K562 (cell line): Measurements from ENCODE around the gene RUVBL2. TPM values are rescaled to one million over a fixed set of nuclear protein-coding genes. Genes with fewer than 3 reads are reported as not detected.

Source experiments
- CREB1 ChIP-seq, 2 experiments: sonication (generic) in 1 of 2; formaldehyde crosslinking in 1 of 2; IDR thresholded peaks; 2 replicates each; pipeline versions ENCODE4 v1.6.1 to v1.8.0; 2012 to 2022; ENCODE audit warnings: inconsistent platforms in 1 of 2, mild to moderate bottlenecking in 1 of 2, missing genetic modification reagents in 1 of 2, moderate library complexity in 1 of 2
- DDX20 ChIP-seq: fragments of 450-650 bp; IDR thresholded peaks from 2 replicates; pipeline ENCODE4 v1.6.1; 2016; ENCODE audit warnings: missing genetic modification characterization, low read depth, mild to moderate bottlenecking, missing compliant biosample characterization, moderate library complexity
- FIP1L1 ChIP-seq: fragments of 200-400 bp; formaldehyde crosslinking; IDR thresholded peaks from 2 replicates; pipeline ENCODE4 v1.6.1; 2018; ENCODE audit warnings: mild to moderate bottlenecking, low read depth, low read length; ENCODE audit not compliant: poor library complexity, severe bottlenecking
- FOXK2 ChIP-seq, 2 experiments: fragments of 450-650 bp; IDR thresholded peaks in 1 of 2; conservative IDR thresholded peaks in 1 of 2; 2 replicates each; pipeline ENCODE4 v1.6.1; 2016; ENCODE audit warnings: low read depth in 2 of 2, mild to moderate bottlenecking in 1 of 2
- FOXM1 ChIP-seq, 2 experiments: fragments of 450-650 bp in 1 of 2; sonication (generic) in 1 of 2; formaldehyde crosslinking in 1 of 2; IDR thresholded peaks; 2 replicates each; pipeline versions ENCODE4 v1.6.1 to v1.9.0; 2017 to 2022; ENCODE audit warnings: low read depth in 2 of 2, mild to moderate bottlenecking in 2 of 2, missing genetic modification reagents in 1 of 2, moderate library complexity in 1 of 2
- HDAC2 ChIP-seq: fragments of 450-650 bp; IDR thresholded peaks from 2 replicates; pipeline ENCODE4 v1.6.1; 2016; ENCODE audit warnings: mild to moderate bottlenecking
- IRF2 ChIP-seq: sonication (generic); formaldehyde crosslinking; IDR thresholded peaks from 2 replicates; pipeline ENCODE4 v1.8.1; 2022; ENCODE audit warnings: mild to moderate bottlenecking, missing genetic modification reagents
- NR2C2 ChIP-seq, 2 experiments: fragments of 200-800 bp in 1 of 2; sonication (Bioruptor generic) in 1 of 2; sonication (generic) in 1 of 2; formaldehyde crosslinking in 1 of 2; IDR thresholded peaks; 2 replicates each; pipeline versions ENCODE4 v1.6.1 to v1.8.0; 2016 to 2022; ENCODE audit warnings: mild to moderate bottlenecking in 1 of 2, missing compliant biosample characterization in 1 of 2, missing genetic modification characterization in 1 of 2, missing genetic modification reagents in 1 of 2
- SAFB ChIP-seq: fragments of 200-400 bp; formaldehyde crosslinking; IDR thresholded peaks from 2 replicates; pipeline ENCODE4 v1.6.1; 2017; ENCODE audit warnings: low read depth, low read length, borderline replicate concordance
- SIN3B ChIP-seq: fragments of 450-650 bp; IDR thresholded peaks from 2 replicates; pipeline ENCODE4 v1.6.1; 2017; ENCODE audit warnings: low read depth, mild to moderate bottlenecking, moderate library complexity
- TBP ChIP-seq: optimal IDR thresholded peaks from 2 replicates; pipeline ENCODE3; 2011; ENCODE audit warnings: low read depth, low read length, improper control_type of control experiment
- TCFL5 ChIP-seq: fragments of 250-450 bp; sonication (Bioruptor Pico); conservative IDR thresholded peaks from 2 replicates; pipeline ENCODE4 v1.6.1; 2021; ENCODE audit warnings: mild to moderate bottlenecking, moderate library complexity, matching md5 sums
- ZNF121 ChIP-seq: sonication (generic); formaldehyde crosslinking; conservative IDR thresholded peaks from 2 replicates; pipeline ENCODE4 v1.8.0; 2022; ENCODE audit warnings: missing genetic modification reagents
- ZNF586 ChIP-seq: fragments of 450-650 bp; formaldehyde crosslinking; conservative IDR thresholded peaks from 2 replicates; pipeline ENCODE4 v1.4.0; 2020; ENCODE audit warnings: mild to moderate bottlenecking, moderate library complexity
- polyA plus RNA-seq, 8 experiments: library from polyadenylated mRNA; depleted of rRNA in 4 of 8; stranded (reverse) in 5 of 8; unstranded in 3 of 8; fragments of >200 nt; fragmentation: Nextera tagmentation in 2 of 8; fragmentation: Illumina TruSeq in 1 of 8; extraction: Ambion mirVana in 2 of 8; extraction: Trizol in 1 of 8; gene quantifications; 2 replicates each; pipeline versions ENCODE4 v1.2.1 to v1.2.3, GENCODE V29; 2011 to 2014; ENCODE audit warnings: inconsistent platforms in 1 of 8, missing spikeins in 1 of 8
- total RNA-seq, 7 experiments: library from RNA; depleted of rRNA in 6 of 7; stranded (reverse); fragments of >200 nt in 6 of 7; fragmentation: Illumina TruSeq in 2 of 7; extraction: Trizol in 2 of 7; gene quantifications; 2 replicates each; pipeline versions ENCODE4 v1.2.1 to v1.2.3, GENCODE V29; 2011 to 2021; ENCODE audit warnings: low replicate concordance in 1 of 7
- TF ChIP-seq, protein P1 (sequence below): fragments of 450-650 bp; IDR thresholded peaks from 2 replicates; pipeline ENCODE4 v1.6.1; 2014; ENCODE audit warnings: low read depth, mild to moderate bottlenecking, moderate library complexity, borderline replicate concordance
- TF ChIP-seq, protein P2 (sequence below): sonication (generic); formaldehyde crosslinking; IDR thresholded peaks from 2 replicates; pipeline ENCODE4 v1.8.0; 2022; ENCODE audit warnings: mild to moderate bottlenecking, missing genetic modification reagents
- TF ChIP-seq, protein P3 (sequence below): fragments of 200-800 bp; sonication (Bioruptor generic); IDR thresholded peaks from 2 replicates; pipeline ENCODE4 v1.6.1; 2016; ENCODE audit warnings: missing genetic modification characterization, missing compliant biosample characterization

Gene RUVBL2
- total and polyA plus RNA-seq, 9 of the 15 experiments (the other 6 are each of a cell fraction or from before 2014, with no cell fraction given), result 71.4 to 453 (median 237) TPM

DNA sequence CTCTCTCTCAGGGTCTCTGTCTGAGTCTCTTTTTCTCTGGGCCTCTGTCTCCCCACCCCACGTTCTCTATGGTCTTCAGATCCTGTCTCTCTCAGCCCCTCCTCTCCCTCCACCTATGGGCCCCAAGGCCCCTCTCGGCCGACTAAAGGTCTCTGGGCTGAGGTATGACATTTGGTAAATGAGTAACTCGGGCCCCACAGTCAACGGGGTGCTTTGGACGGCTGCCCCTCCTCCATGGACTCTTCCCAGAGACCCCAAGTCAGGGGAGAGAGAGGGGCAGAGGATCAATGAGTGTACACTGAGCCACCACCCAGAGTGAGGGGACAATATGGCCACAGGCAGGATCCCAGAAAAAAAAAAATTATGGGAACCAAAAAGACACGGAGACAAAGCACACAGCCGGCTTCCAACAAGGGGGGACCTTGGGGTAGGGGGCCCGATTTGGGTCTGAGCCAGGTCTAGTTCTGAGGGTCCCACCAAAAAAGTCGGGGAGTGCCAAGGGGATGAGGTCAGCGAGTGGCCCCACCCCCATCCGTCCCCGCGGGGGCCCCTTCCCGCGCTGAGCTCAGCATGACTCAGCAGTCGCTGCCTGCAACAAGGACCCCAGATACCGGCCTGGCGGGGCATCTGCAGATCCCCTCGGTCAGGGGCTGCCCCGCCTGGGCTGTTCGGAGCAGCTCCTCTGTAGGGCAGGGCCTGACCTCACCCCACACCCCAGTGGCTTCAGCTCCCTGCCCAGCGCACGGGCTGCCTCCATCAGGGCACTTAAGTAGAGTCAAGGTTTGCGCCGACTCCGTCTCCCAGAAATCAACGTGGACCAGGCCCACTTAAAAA is 30.1 kb upstream of the RUVBL2 start (continued):
- TF ChIP-seq, protein P1, sequence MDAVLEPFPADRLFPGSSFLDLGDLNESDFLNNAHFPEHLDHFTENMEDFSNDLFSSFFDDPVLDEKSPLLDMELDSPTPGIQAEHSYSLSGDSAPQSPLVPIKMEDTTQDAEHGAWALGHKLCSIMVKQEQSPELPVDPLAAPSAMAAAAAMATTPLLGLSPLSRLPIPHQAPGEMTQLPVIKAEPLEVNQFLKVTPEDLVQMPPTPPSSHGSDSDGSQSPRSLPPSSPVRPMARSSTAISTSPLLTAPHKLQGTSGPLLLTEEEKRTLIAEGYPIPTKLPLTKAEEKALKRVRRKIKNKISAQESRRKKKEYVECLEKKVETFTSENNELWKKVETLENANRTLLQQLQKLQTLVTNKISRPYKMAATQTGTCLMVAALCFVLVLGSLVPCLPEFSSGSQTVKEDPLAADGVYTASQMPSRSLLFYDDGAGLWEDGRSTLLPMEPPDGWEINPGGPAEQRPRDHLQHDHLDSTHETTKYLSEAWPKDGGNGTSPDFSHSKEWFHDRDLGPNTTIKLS, result no peak
- TF ChIP-seq ZNF586 (CRISPR knock-in tag), result no peak
- TF ChIP-seq IRF2 (CRISPR knock-in tag), result no peak
- no peak for TF ChIP-seq NR2C2 (CRISPR knock-in tag; IDR thresholded peaks at IDR 0.05)
- peak; percentile 63 for TF ChIP-seq NR2C2 (tag; IDR thresholded peaks at IDR 0.05)
- TF ChIP-seq, protein P2, sequence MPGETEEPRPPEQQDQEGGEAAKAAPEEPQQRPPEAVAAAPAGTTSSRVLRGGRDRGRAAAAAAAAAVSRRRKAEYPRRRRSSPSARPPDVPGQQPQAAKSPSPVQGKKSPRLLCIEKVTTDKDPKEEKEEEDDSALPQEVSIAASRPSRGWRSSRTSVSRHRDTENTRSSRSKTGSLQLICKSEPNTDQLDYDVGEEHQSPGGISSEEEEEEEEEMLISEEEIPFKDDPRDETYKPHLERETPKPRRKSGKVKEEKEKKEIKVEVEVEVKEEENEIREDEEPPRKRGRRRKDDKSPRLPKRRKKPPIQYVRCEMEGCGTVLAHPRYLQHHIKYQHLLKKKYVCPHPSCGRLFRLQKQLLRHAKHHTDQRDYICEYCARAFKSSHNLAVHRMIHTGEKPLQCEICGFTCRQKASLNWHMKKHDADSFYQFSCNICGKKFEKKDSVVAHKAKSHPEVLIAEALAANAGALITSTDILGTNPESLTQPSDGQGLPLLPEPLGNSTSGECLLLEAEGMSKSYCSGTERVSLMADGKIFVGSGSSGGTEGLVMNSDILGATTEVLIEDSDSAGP, result no peak
- no peak for TF ChIP-seq FOXM1 (IDR thresholded peaks at IDR 0.05; ENCODE audit: low read depth)
- TF ChIP-seq FOXM1 (CRISPR knock-in tag; IDR thresholded peaks at IDR 0.05; ENCODE audit: low read depth), result peak; percentile 2; the same call in 1 of the 2 replicates
- TF ChIP-seq HDAC2, result peak; percentile 76
- TF ChIP-seq, protein P3, sequence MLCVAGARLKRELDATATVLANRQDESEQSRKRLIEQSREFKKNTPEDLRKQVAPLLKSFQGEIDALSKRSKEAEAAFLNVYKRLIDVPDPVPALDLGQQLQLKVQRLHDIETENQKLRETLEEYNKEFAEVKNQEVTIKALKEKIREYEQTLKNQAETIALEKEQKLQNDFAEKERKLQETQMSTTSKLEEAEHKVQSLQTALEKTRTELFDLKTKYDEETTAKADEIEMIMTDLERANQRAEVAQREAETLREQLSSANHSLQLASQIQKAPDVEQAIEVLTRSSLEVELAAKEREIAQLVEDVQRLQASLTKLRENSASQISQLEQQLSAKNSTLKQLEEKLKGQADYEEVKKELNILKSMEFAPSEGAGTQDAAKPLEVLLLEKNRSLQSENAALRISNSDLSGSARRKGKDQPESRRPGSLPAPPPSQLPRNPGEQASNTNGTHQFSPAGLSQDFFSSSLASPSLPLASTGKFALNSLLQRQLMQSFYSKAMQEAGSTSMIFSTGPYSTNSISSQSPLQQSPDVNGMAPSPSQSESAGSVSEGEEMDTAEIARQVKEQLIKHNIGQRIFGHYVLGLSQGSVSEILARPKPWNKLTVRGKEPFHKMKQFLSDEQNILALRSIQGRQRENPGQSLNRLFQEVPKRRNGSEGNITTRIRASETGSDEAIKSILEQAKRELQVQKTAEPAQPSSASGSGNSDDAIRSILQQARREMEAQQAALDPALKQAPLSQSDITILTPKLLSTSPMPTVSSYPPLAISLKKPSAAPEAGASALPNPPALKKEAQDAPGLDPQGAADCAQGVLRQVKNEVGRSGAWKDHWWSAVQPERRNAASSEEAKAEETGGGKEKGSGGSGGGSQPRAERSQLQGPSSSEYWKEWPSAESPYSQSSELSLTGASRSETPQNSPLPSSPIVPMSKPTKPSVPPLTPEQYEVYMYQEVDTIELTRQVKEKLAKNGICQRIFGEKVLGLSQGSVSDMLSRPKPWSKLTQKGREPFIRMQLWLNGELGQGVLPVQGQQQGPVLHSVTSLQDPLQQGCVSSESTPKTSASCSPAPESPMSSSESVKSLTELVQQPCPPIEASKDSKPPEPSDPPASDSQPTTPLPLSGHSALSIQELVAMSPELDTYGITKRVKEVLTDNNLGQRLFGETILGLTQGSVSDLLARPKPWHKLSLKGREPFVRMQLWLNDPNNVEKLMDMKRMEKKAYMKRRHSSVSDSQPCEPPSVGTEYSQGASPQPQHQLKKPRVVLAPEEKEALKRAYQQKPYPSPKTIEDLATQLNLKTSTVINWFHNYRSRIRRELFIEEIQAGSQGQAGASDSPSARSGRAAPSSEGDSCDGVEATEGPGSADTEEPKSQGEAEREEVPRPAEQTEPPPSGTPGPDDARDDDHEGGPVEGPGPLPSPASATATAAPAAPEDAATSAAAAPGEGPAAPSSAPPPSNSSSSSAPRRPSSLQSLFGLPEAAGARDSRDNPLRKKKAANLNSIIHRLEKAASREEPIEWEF (CRISPR knock-in tag), result peak; percentile 97
- TF ChIP-seq CREB1 (IDR thresholded peaks at IDR 0.05), result peak; percentile 27; the same call in 1 of the 2 replicates
- peak; percentile 40; the same call in 1 of the 2 replicates for TF ChIP-seq CREB1 (CRISPR knock-in tag; IDR thresholded peaks at IDR 0.05)
- no peak for TF ChIP-seq SAFB
- TF ChIP-seq SIN3B, result no peak; the same call in 1 of the 2 replicates
- TF ChIP-seq FIP1L1, result peak; percentile 49
- TF ChIP-seq DDX20 (tag), result peak; percentile 77; the same call in 1 of the 2 replicates
- TF ChIP-seq ZNF121, result no peak
- no peak for TF ChIP-seq TBP
- TF ChIP-seq FOXK2 (conservative IDR thresholded peaks at IDR 0.05 in 1 of 2, IDR thresholded peaks at IDR 0.05 in 1 of 2; ENCODE audit: low read depth in 2 of 2), result peak; percentile 81 to 85
- TF ChIP-seq TCFL5 (CRISPR knock-in tag), result no peak
